H9 (cell line): Measurements from ENCODE around the gene UCKL1. TPM values are rescaled to one million over a fixed set of nuclear protein-coding genes. Genes with fewer than 3 reads are reported as not detected.

ENCODE experiments used
- DNase-seq: peaks from one replicate; pipeline ENCODE4 v3.0.0-alpha.2; 2017
- H2AFZ ChIP-seq: one replicate; pipeline ENCODE4 v1.6.1; 2013; ENCODE audit warnings: mild to moderate bottlenecking, low read length, control low read depth, moderate library complexity
- H2AK5ac ChIP-seq: 2 replicates; pipeline ENCODE4 v1.6.1; 2013; ENCODE audit warnings: low read length, control low read depth, mixed read lengths; ENCODE audit not compliant: insufficient read length
- H2BK120ac ChIP-seq: one replicate; pipeline ENCODE4 v1.6.1; 2013; ENCODE audit warnings: low read depth, mild to moderate bottlenecking, low read length, control low read depth, inconsistent platforms; ENCODE audit not compliant: poor library complexity, severe bottlenecking
- H2BK12ac ChIP-seq: 2 replicates; pipeline ENCODE4 v1.6.1; 2013; ENCODE audit warnings: low read length, control low read depth, mixed read lengths, low read depth; ENCODE audit not compliant: insufficient read length
- H2BK15ac ChIP-seq: 2 replicates; pipeline ENCODE4 v1.6.1; 2013; ENCODE audit warnings: low read depth, low read length, control low read depth
- H2BK20ac ChIP-seq: one replicate; pipeline ENCODE4 v1.6.1; 2013; ENCODE audit warnings: low read depth, mild to moderate bottlenecking, low read length, control low read depth, inconsistent platforms; ENCODE audit not compliant: poor library complexity, severe bottlenecking
- H2BK5ac ChIP-seq: 2 replicates; pipeline ENCODE4 v1.6.1; 2013; ENCODE audit warnings: low read length, control low read depth, mixed read lengths; ENCODE audit not compliant: insufficient read length
- H3K14ac ChIP-seq: 2 replicates; pipeline ENCODE4 v1.6.1; 2013; ENCODE audit warnings: low read length, control low read depth; ENCODE audit not compliant: insufficient read depth
- H3K18ac ChIP-seq: 2 replicates; pipeline ENCODE4 v1.6.1; 2013; ENCODE audit warnings: low read depth, mild to moderate bottlenecking, mixed read lengths, low read length, control low read depth; ENCODE audit not compliant: insufficient read length
- H3K23ac ChIP-seq: 2 replicates; pipeline ENCODE4 v1.6.1; 2013; ENCODE audit warnings: low read length, control low read depth, mixed read lengths, low read depth; ENCODE audit not compliant: insufficient read length
- H3K23me2 ChIP-seq: 2 replicates; pipeline ENCODE4 v1.6.1; 2013; ENCODE audit warnings: low read depth, mild to moderate bottlenecking, mixed read lengths, low read length, control low read depth; ENCODE audit not compliant: insufficient read length, poor library complexity, severe bottlenecking
- H3K27ac ChIP-seq: 2 replicates; pipeline ENCODE4 v1.5.1; 2013; ENCODE audit warnings: low read length, control low read depth, mixed read lengths, low read depth; ENCODE audit not compliant: insufficient read length
- H3K27me3 ChIP-seq: 2 replicates; pipeline ENCODE4 v1.6.1; 2013; ENCODE audit warnings: low read length, control low read depth, inconsistent platforms; ENCODE audit not compliant: insufficient read depth
- H3K4ac ChIP-seq: 2 replicates; pipeline ENCODE4 v1.6.1; 2013; ENCODE audit warnings: low read depth, mild to moderate bottlenecking, control low read depth, inconsistent platforms, low read length, moderate library complexity
- H3K4me1 ChIP-seq: 2 replicates; pipeline ENCODE4 v1.6.1; 2013; ENCODE audit warnings: low read length, control low read depth, inconsistent platforms; ENCODE audit not compliant: insufficient read depth
- H3K4me2 ChIP-seq: 2 replicates; pipeline ENCODE4 v1.6.1; 2013; ENCODE audit warnings: low read length, control low read depth, mixed read lengths; ENCODE audit not compliant: insufficient read length, insufficient read depth
- H3K56ac ChIP-seq: 2 replicates; pipeline ENCODE4 v1.6.1; 2013; ENCODE audit warnings: low read depth, mild to moderate bottlenecking, mixed read lengths, low read length, control low read depth; ENCODE audit not compliant: insufficient read length
- H3K79me1 ChIP-seq: 2 replicates; pipeline ENCODE4 v1.6.1; 2013; ENCODE audit warnings: low read depth, mild to moderate bottlenecking, moderate library complexity, low read length, control low read depth, inconsistent platforms; ENCODE audit not compliant: insufficient read depth, poor library complexity, severe bottlenecking
- H3K79me2 ChIP-seq: 2 replicates; pipeline ENCODE4 v1.6.1; 2013; ENCODE audit warnings: low read length, control low read depth, inconsistent platforms; ENCODE audit not compliant: insufficient read depth
- H3K9ac ChIP-seq: 2 replicates; pipeline ENCODE4 v1.6.1; 2013; ENCODE audit warnings: low read length, control low read depth, mixed read lengths; ENCODE audit not compliant: insufficient read length; ENCODE audit errors: extremely low read depth
- H3K9me3 ChIP-seq: one replicate; pipeline ENCODE4 v1.6.1; 2013; ENCODE audit warnings: low read depth, low read length, inconsistent platforms; ENCODE audit not compliant: control insufficient read depth
- H3T11ph ChIP-seq: one replicate; pipeline ENCODE4 v1.6.1; 2013; ENCODE audit warnings: mild to moderate bottlenecking, low read length, control low read depth, inconsistent platforms
- H4K20me1 ChIP-seq: one replicate; pipeline ENCODE4 v1.6.1; 2013; ENCODE audit not compliant: control insufficient read depth, insufficient read length, insufficient read depth
- H4K5ac ChIP-seq: 2 replicates; pipeline ENCODE4 v1.6.1; 2013; ENCODE audit warnings: low read depth, mild to moderate bottlenecking, mixed read lengths, low read length, control low read depth; ENCODE audit not compliant: insufficient read length
- H4K8ac ChIP-seq: replicated peaks from 2 replicates; pipeline ENCODE4 v1.6.1; 2013; ENCODE audit warnings: low read length, control low read depth, mixed read lengths, low read depth; ENCODE audit not compliant: insufficient read length
- H4K91ac ChIP-seq: 2 replicates; pipeline ENCODE4 v1.6.1; 2013; ENCODE audit warnings: low read depth, mild to moderate bottlenecking, moderate library complexity, mixed read lengths, low read length, control low read depth; ENCODE audit not compliant: insufficient read length
- H3K27ac Mint-ChIP-seq, 3 experiments: 2 replicates in 2 of 3; 3 replicates in 1 of 3; pipeline ENCODE4 v1.8.0; 2020 to 2021; ENCODE audit warnings: mixed read lengths in 3 of 3, mild to moderate bottlenecking in 1 of 3, moderate library complexity in 1 of 3
- H3K27me3 Mint-ChIP-seq: 2 replicates; pipeline ENCODE4 v1.8.0; 2021; ENCODE audit warnings: low read depth, mild to moderate bottlenecking, moderate library complexity, mixed read lengths
- H3K36me3 Mint-ChIP-seq, 3 experiments: 2 replicates in 2 of 3; 3 replicates in 1 of 3; pipeline ENCODE4 v1.8.0; 2020 to 2021; ENCODE audit warnings: low read depth in 3 of 3, mixed read lengths in 3 of 3; ENCODE audit not compliant: insufficient read depth in 1 of 3
- H3K4me1 Mint-ChIP-seq, 2 experiments: 2 replicates each; pipeline ENCODE4 v1.8.0; 2020; ENCODE audit warnings: mixed read lengths in 2 of 2
- H3K4me3 Mint-ChIP-seq, 2 experiments: 2 replicates in 1 of 2; 3 replicates in 1 of 2; pipeline ENCODE4 v1.8.0; 2020 to 2021; ENCODE audit warnings: mild to moderate bottlenecking in 2 of 2, mixed read lengths in 2 of 2, moderate library complexity in 1 of 2
- H3K9me3 Mint-ChIP-seq, 2 experiments: 2 replicates in 1 of 2; 3 replicates in 1 of 2; pipeline ENCODE4 v1.8.0; 2020; ENCODE audit warnings: mild to moderate bottlenecking in 2 of 2, mixed read lengths in 2 of 2, moderate library complexity in 1 of 2
- CTCF ChIP-seq: fragments of 200-600 bp; sonication (generic); conservative IDR thresholded peaks from 3 replicates; pipeline ENCODE4 v1.8.0; 2021; ENCODE audit warnings: antibody characterized with exemption, mild to moderate bottlenecking
- WGBS: extraction: QIAGEN DNeasy Blood & Tissue Kit; methylation state at CpG from one replicate; pipeline ENCODE4 v1.1.7; 2013; ENCODE audit warnings: missing lambda C conversion rate, low lambda C conversion rate, mixed read lengths; ENCODE audit not compliant: insufficient read length; ENCODE audit errors: extremely low coverage; 5-methylcytosine and 5-hydroxymethylcytosine counted together
- total RNA-seq: library from RNA; stranded (reverse); gene quantifications from 2 replicates; pipeline ENCODE4 v1.2.1, GENCODE V29; 2021

Gene UCKL1
- total RNA-seq, 1 experiment from 2014 or later = 40.9 TPM

DNA sequence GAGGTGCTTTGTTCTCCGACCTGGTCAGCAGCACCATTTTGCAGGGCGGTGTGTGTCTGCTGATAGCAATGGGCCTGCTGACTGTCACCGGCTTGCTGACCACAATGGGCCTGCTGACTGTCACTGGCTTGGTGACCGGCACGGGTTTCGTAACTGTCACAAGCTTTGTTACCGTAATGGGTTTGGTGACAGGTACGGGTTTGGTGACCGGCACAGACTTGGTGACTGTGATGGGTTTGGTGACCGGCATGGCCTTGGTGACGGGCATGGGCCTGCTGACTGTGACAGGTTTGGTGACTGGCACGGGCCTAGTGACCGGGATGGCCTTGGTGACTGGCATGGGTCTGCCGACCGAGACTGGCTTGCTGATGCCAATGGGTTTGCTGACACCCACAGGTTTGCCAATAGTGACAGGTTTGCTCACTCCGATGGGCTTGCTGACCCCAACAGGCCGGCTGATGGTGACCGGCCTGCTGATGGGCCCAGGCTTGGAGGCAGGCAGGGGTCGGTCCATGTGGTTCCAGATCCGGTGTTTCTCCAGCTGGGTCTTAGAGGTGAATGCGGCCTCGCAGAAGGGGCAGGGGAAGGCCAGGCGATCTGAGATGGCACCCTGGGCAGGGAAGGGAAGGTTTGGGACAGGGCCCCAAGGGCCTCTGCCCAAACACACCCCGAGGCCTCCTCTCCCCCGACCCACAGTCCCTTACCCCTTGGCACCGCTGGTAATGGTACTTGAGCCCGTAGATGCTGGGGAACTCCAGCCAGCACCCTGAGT lies 10.1 kb upstream of the UCKL1 start:
- no peak overlapping the region for H3K14ac ChIP-seq
- no peak overlapping the region for H3K27ac Mint-ChIP-seq
- H3K27ac ChIP-seq = no peak overlapping the region
- H2AK5ac ChIP-seq = no peak overlapping the region
- H2BK5ac ChIP-seq = no peak overlapping the region
- no peak overlapping the region for H2BK20ac ChIP-seq
- no CpG with 5 or more reads among the region's 27 CpGs for WGBS
- H2BK15ac ChIP-seq = no peak overlapping the region
- no peak overlapping the region for H3K4me2 ChIP-seq
- TF ChIP-seq CTCF = no peak
- H3K56ac ChIP-seq = no peak overlapping the region
- no peak overlapping the region for H3K4me3 Mint-ChIP-seq
- H4K20me1 ChIP-seq = no peaks in the 10 kb centered on the region
- H3K79me1 ChIP-seq = no peaks in the 10 kb centered on the region
- no peak overlapping the region for H2BK120ac ChIP-seq
- H3K4ac ChIP-seq = no peak overlapping the region
- peaks cover 8% of the 10 kb centered on the region for H3K27me3 Mint-ChIP-seq
- H4K8ac ChIP-seq = no peak overlapping the region
- no peaks in the 10 kb centered on the region; the same call in 1 of the 2 replicates for H3K27me3 ChIP-seq
- H3K79me2 ChIP-seq = no peaks in the 10 kb centered on the region
- no peak overlapping the region for H2AFZ ChIP-seq
- no peaks in the 10 kb centered on the region; the same call in 1 of the 2 replicates for H3K4me1 ChIP-seq
- peaks cover 2 to 10% of the 10 kb centered on the region in 2 experiments; a peak in 3 of 5 replicates for H3K9me3 Mint-ChIP-seq
- H3K9ac ChIP-seq = no peak overlapping the region
- peaks cover 5 to 10% of the 10 kb centered on the region in 2 experiments; a peak in 3 of 4 replicates for H3K4me1 Mint-ChIP-seq
- H4K91ac ChIP-seq = no peak overlapping the region
- no peak overlapping the region for H3K18ac ChIP-seq
- H3K23ac ChIP-seq = no peak overlapping the region
- peaks cover 11% of the 10 kb centered on the region for H3K23me2 ChIP-seq
- peaks cover 15 to 56% (median 46%) of the 10 kb centered on the region in 3 experiments; a peak in 6 of 7 replicates for H3K36me3 Mint-ChIP-seq
- H3T11ph ChIP-seq = no peak overlapping the region
- DNase-seq = no peak
- H4K5ac ChIP-seq = no peak overlapping the region
- peaks cover 40% of the 10 kb centered on the region for H3K9me3 ChIP-seq
- H2BK12ac ChIP-seq = no peak overlapping the region
